GM12892 (cell line): ENCODE measurements around the gene COL13A1.

Source experiments
- POLR2A ChIP-seq: IDR thresholded peaks from 2 replicates; pipeline ENCODE4 v1.6.1; 2011; ENCODE audit warnings: low read depth, low read length, control low read depth
- TAF1 ChIP-seq: IDR thresholded peaks from 2 replicates; pipeline ENCODE4 v1.6.1; 2011; ENCODE audit warnings: low read depth, mild to moderate bottlenecking, control low read depth, low read length, borderline replicate concordance

- TF ChIP-seq TAF1 (no peak), POLR2A (no peak)
Measured at GRCh38 chr10:69888882-69889584, 87.3 kb downstream of the COL13A1 start.
